Spinal cord (tissue), 10 donors: Measurements from ENCODE around the gene LANCL2. TPM values are rescaled to one million over a fixed set of nuclear protein-coding genes. Genes with fewer than 3 reads are reported as not detected.

ENCODE experiments used
- DNase-seq, 6 donors: peaks; one replicate each; pipeline versions ENCODE4 v3.0.0 to v3.0.0-alpha.2; 2013 to 2015; ENCODE audit warnings: low spot score in 6 of 6, low read depth in 4 of 6
- H3K27ac ChIP-seq: one replicate; pipeline ENCODE4 v1.5.1; 2013; ENCODE audit warnings: low read depth, low read length, control low read depth
- H3K27me3 ChIP-seq: one replicate; pipeline ENCODE4 v1.6.1; 2013; ENCODE audit warnings: low read length; ENCODE audit not compliant: control insufficient read depth, insufficient read depth
- H3K36me3 ChIP-seq: one replicate; pipeline ENCODE4 v1.6.1; 2013; ENCODE audit warnings: low read length; ENCODE audit not compliant: control insufficient read depth, insufficient read depth
- H3K4me1 ChIP-seq: one replicate; pipeline ENCODE4 v1.6.1; 2013; ENCODE audit warnings: low read length; ENCODE audit not compliant: control insufficient read depth, insufficient read depth
- H3K4me3 ChIP-seq: one replicate; pipeline ENCODE4 v1.5.1; 2013; ENCODE audit warnings: low read depth, low read length, control low read depth
- H3K9me3 ChIP-seq: one replicate; pipeline ENCODE4 v1.6.1; 2013; ENCODE audit warnings: low read length; ENCODE audit not compliant: control insufficient read depth, insufficient read depth
- WGBS: methylation state at CpG from one replicate; pipeline ENCODE4 v1.1.5; 2013; ENCODE audit warnings: missing lambda C conversion rate; ENCODE audit not compliant: insufficient coverage; 5-methylcytosine and 5-hydroxymethylcytosine counted together
- polyA plus RNA-seq, 2 donors: library from polyadenylated mRNA; unstranded; fragments of 120-200 nt; gene quantifications; one replicate each; pipeline ENCODE4 v1.2.1, GENCODE V29; 2013; ENCODE audit not compliant: insufficient read length in 2 of 2
- total RNA-seq, 2 donors: library from RNA; depleted of rRNA in 1 of 2; stranded (reverse); fragments of 120-200 nt in 1 of 2; fragments of >200 nt in 1 of 2; gene quantifications; one replicate each; pipeline versions ENCODE4 v1.2.3 to v1.2.4, GENCODE V29; 2013 to 2014
- donor health status: healthy.

Gene LANCL2
- total and polyA plus RNA-seq, 4 donors: 33.4 to 67.1 (median 50.5) TPM

DNA sequence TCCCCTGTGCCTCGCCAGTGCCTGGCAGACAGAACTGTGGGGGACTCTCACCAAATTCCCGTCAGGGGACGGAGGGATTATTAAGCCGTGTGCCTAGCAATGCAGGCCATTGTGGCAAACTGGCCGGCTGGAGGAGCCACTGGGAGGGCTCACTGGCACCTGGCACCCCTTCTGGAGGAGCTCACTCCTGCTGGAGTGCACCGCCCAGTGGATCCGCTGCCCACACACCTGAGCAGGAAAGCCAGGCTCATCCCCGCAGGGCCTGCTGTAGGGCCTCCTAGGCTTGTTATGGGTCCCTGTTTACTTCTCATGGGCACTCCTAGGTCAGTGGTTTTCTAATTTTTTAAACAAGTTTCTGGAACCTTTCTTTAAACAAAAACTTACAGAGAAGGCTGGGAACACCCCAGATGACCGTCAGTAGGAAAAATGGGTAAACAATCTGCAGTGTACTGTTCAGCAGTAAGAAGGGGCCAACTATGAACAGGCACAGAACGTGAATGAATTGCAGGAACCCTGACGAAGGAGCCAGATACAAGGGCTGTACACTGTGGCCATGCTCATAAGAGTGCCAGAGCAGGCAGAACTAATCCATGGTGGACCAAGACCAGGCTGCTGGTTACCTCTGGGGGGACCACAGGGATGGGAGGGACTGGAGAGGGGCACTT, 64.8 kb downstream of the LANCL2 start:
- no peak for DNase-seq
- Histone ChIP-seq H3K27me3 (no peaks in the 10 kb centered on the region), H3K27ac (no peak overlapping the region), H3K9me3 (no peaks in the 10 kb centered on the region), H3K4me1 (peaks cover 6% of the 10 kb centered on the region), H3K4me3 (no peak overlapping the region), H3K36me3 (peaks cover 30% of the 10 kb centered on the region)
- 69% methylated on average over 11 of the region's 11 CpGs for WGBS

DNA sequence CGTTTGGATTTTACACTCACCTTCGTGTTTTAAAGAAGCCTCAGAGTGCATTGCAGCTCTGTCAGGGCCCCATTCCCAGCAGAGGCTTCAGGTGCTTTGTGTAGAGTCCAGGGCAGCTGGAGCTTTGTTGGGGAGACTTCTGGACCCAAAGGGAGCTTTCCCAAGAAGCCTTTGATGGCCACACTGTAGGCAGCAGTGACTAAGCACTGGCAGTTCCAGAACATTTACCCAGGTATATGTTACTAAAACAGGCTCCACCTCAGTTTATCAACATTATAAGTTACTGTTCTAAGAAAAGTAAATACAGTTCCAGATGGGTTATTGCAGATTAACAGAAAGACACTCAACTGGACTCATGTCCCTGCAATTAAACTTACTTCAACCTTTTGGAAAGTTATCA, 66.8 kb downstream of the LANCL2 start:
- no peaks in the 10 kb centered on the region for H3K27me3 ChIP-seq
- WGBS: 33% methylated on average over 2 of the region's 2 CpGs
- H3K9me3 ChIP-seq: no peaks in the 10 kb centered on the region
- peaks cover 25% of the 10 kb centered on the region for H3K36me3 ChIP-seq
- peaks cover 6% of the 10 kb centered on the region for H3K4me1 ChIP-seq
- H3K27ac ChIP-seq: no peak overlapping the region
- DNase-seq: no peak
- H3K4me3 ChIP-seq: no peak overlapping the region

DNA sequence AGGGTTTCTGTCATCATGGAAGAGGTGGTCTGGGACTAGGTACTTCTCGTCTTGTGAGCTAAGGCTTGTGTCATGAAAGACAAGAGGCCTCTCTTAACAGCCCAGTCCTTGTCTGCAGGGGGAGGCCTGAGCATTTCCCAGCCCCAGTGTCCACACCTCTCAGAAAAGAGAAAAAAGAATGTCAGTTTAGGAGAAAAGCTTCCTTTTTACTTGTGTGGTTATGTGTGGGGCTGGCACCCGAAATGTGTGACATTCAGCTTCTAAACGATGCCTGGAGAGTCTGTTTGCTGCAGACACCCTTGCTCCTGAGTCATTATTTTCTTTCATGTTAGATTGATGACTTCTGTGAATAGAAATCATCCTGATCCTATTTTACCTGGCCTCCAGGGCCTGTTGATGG, 67.4 kb downstream of the LANCL2 start:
- no peaks in the 10 kb centered on the region for H3K27me3 ChIP-seq
- no peak overlapping the region for H3K27ac ChIP-seq
- 100% methylated on average over 1 of the region's 3 CpGs for WGBS

DNA sequence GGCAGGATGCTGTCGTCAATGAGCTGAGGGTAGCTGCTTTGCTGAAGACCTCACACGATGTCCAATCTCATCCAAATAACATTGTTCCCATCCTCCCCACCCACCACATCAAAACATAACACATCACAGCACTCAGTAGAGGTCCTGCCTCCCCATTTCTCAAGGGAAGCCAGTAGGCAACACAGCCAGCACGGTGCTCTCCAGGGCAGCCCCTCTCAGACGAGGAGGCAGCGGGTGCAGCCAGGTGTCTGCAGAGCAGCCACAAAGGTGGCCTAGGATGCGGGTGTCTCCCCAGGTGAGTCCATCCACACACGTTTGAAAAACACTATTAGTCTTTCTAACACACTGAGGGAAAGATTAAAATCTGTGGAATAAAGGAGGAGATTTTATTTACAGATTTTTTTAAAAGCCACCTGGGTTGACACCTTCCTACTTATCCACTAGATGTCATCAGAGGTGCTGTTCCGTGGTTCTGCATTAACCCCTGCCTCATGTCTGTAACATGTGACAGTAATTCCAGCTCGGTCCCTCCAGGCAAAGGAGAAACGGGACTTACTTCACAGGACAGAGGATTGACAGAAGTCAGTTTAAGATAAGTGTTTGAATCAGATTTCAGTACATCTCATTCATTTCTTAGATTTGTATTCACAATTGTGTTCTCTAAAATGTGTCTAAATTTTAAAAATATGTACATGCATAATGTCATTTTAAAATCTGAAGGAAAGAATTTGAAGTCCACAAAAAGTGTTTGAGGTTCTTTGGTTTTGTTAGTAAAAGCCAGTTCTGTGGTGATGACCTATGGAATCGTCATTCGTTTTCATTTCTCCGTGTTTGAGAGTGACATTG, 68.0 kb downstream of the LANCL2 start:
- WGBS: 78% methylated on average over 7 of the region's 13 CpGs
- no peak overlapping the region for H3K4me3 ChIP-seq
- no peaks in the 10 kb centered on the region for H3K27me3 ChIP-seq
- peaks cover under 1% of the 10 kb centered on the region for H3K4me1 ChIP-seq
- DNase-seq: peak in 2 of 6 donors; percentile 53 to 86
- H3K27ac ChIP-seq: no peak overlapping the region
- peaks cover 19% of the 10 kb centered on the region for H3K36me3 ChIP-seq
- no peaks in the 10 kb centered on the region for H3K9me3 ChIP-seq

More for the DNA sequence above, 67.4 kb downstream of the LANCL2 start:
- H3K4me3 ChIP-seq: no peak overlapping the region
- DNase-seq: no peak
- no peaks in the 10 kb centered on the region for H3K9me3 ChIP-seq
- peaks cover 6% of the 10 kb centered on the region for H3K4me1 ChIP-seq
- H3K36me3 ChIP-seq: peaks cover 25% of the 10 kb centered on the region

DNA sequence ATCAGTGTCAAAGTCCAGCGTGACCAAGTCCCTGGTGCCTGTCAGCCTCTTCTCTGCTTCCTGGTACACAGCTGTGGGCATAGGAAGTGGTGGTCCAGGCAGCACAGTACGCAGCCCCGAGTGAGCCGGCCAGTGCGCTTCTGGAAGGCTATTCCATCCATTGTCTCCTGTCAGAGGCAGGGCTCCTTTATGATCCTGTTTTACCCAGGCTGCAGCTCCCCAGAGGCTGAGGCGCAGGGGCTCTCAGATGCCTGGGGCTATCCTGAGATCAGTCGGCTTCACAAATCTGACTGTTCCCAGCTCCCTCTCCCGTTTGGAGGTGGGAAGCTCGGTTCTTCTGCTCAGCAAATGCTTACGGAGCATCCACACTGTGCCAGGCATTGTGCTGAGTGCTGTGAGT, 70.3 kb downstream of the LANCL2 start:
- Histone ChIP-seq H3K9me3 (no peaks in the 10 kb centered on the region), H3K4me3 (no peak overlapping the region), H3K27me3 (no peaks in the 10 kb centered on the region), H3K36me3 (peaks cover 20% of the 10 kb centered on the region), H3K27ac (no peak overlapping the region), H3K4me1 (peaks cover 22% of the 10 kb centered on the region)
- no peak for DNase-seq
- WGBS: 74% methylated on average over 9 of the region's 10 CpGs

DNA sequence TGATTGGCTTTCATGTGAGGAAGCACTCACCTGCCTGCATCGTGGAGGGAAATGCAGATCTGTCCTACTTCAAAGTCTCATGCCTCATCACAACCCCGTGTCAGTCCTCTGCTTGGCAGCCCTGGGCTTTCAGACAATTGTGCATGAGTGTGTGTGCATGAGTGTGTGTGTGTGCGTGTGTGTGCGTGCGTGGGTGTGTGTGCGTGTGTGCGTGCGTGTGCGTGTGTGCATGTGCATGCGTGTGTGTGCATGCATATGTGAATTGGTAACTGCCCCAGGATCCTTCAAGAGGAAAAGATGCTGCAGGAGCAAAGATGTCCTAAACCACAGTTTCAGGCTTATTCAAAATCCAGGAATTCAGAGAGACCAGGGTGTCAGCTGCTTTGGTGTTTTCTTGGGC, 71.3 kb downstream of the LANCL2 start:
- H3K9me3 ChIP-seq: no peaks in the 10 kb centered on the region
- H3K4me3 ChIP-seq: no peak overlapping the region
- H3K4me1 ChIP-seq: peaks cover 25% of the 10 kb centered on the region
- no peak for DNase-seq
- no peaks in the 10 kb centered on the region for H3K27me3 ChIP-seq
- no peak overlapping the region for H3K27ac ChIP-seq
- H3K36me3 ChIP-seq: peaks cover 20% of the 10 kb centered on the region
- WGBS: 94% methylated on average over 10 of the region's 10 CpGs

DNA sequence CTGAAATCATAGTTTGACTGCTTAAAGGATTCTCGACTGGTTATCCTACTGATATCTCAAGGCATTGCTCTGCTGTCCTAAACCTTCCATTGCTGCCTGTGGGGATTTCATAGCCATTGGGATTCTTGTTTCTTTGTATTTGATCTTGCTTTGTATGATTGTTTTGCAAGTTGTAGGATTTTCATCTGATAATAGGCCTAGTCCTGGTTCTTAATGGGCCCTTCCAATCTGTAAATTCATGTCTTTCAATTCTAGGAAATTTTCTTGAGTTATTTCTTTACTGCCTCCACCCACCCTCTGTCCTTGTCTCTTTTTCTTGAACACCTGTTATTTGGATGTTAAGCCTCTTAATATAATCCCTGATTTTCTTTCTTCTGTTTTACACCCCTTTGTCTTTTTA, 72.2 kb downstream of the LANCL2 start:
- DNase-seq: no peak
- H3K36me3 ChIP-seq: peaks cover 16% of the 10 kb centered on the region
- H3K4me3 ChIP-seq: no peak overlapping the region
- WGBS: no CpG with 5 or more reads among the region's 1 CpG
- H3K27ac ChIP-seq: no peak overlapping the region
- no peaks in the 10 kb centered on the region for H3K9me3 ChIP-seq
- no peaks in the 10 kb centered on the region for H3K27me3 ChIP-seq
- H3K4me1 ChIP-seq: peaks cover 25% of the 10 kb centered on the region

DNA sequence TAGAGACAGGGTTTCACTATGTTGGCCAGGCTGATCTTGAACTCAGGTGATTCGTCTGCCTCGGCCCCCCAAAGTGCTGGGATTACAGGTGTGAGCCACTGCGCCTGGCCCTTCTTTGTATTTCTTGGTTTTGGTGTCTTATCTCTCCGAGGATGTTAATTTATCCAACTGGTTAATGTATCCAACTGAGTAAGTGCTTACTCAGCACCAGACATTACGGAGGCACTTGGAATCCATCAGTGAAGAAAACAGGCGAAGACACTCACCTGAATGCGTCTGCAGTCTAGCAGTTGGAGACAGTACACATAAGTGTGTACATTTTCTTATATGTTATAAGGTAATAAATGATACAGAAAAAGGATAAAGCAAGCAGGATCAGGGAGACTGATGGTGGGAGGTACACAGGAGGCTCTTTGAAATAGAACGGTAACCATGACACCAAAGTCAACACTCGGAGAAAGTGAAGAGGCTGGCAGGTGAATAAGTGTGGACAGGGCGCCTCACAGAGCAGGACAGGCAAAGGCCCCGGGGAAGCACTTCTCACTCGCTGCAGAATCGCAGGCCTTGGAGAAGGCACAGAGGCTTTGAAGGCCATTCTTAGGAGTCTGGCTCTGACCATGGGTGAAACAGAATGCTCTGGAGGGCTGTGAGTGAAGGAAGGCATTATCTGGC, 73.1 kb downstream of the LANCL2 start:
- DNase-seq: no peak

DNA sequence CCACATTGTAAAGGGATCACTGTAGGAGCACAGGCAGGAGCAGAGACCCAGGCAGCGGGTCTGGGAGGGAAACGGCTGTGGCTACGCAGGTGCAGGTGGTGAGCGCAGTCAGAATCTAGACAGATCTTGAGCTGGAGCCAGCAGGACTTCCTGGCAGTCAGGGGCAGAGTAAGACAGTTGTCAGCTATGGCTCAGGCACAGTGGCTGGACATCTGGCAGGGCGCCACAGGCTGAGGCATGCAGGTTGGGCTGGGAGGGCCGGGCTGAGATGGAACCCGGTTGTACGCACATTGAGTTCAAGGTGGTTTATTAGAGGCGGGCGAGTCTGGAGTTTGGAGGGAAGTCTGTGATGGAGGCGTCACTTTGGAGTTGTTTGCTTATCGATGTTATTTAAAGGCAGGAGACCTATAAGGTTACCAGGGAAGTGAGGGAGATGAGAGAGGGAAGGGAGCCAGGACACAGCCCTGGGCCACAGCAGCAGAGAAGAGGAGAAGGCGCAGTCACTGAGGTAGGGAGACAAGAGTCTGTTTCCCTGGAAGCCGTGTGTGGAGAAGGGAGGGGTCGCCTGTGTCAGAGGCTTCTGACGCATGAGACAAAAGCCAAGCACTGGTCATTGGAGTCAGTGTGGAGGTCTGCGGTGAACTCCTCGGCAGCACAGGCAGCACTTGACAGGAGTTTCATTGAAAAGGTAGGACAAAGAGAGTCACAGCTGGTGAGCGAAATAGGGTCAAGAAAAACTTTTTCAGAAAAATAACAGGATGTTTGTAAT, 73.8 kb downstream of the LANCL2 start:
- no peaks in the 10 kb centered on the region for H3K9me3 ChIP-seq
- peaks cover 13% of the 10 kb centered on the region for H3K36me3 ChIP-seq
- DNase-seq: peak in 1 of 6 donors; percentile 33
- 58% methylated on average over 19 of the region's 19 CpGs for WGBS
- H3K4me3 ChIP-seq: no peak overlapping the region
- H3K27ac ChIP-seq: no peak overlapping the region
- peaks cover 25% of the 10 kb centered on the region for H3K4me1 ChIP-seq
- H3K27me3 ChIP-seq: no peaks in the 10 kb centered on the region

More for the DNA sequence above, 73.1 kb downstream of the LANCL2 start:
- 80% methylated on average over 6 of the region's 13 CpGs for WGBS
- peaks cover 25% of the 10 kb centered on the region for H3K4me1 ChIP-seq
- H3K27me3 ChIP-seq: no peaks in the 10 kb centered on the region
- H3K9me3 ChIP-seq: no peaks in the 10 kb centered on the region
- H3K4me3 ChIP-seq: no peak overlapping the region
- H3K36me3 ChIP-seq: peaks cover 13% of the 10 kb centered on the region
- H3K27ac ChIP-seq: no peak overlapping the region
